ENCODE measurements around the gene DPF3. TPM values are rescaled to one million over a fixed set of nuclear protein-coding genes. Genes with fewer than 3 reads are reported as not detected.

The DPF3 gene
- total RNA-seq, 2 donors from 2014 or later, result 0.78 to 4.0 TPM

DNA sequence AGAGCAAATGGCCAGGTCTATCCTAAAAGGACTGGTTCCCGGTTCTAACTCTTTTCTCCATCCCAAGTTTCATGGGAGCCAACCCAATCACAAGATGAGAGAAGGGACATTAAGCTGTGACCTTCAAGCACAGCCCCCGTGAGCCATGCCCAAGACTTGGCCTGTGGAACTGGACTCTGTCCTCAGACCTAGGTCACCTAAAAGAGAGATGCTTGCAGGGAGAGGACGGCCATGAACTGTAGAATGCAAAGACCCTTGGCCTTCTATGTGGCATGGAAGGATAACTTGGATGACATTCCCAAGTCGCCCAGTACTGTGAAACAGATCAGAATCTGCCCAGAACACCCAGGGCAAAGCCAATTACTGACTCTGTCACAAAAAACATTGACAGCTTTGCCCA, 263.5 kb downstream of the DPF3 start:
- Histone ChIP-seq H3K4me3 (no peak overlapping the region), H3K36me3 (replicated peaks in 1 of 2; ENCODE audit: insufficient read depth in 1 of 2, low read depth in 2 of 2) (no peaks in the 10 kb centered on the region), H3K27me3 (no peaks in the 10 kb centered on the region), H3K9me3 (no peaks in the 10 kb centered on the region), H3K4me1 (no peaks in the 10 kb centered on the region), H3K27ac (no peak overlapping the region)
- DNase-seq (no peak), ATAC-seq (no peak)
- TF ChIP-seq, protein P1, sequence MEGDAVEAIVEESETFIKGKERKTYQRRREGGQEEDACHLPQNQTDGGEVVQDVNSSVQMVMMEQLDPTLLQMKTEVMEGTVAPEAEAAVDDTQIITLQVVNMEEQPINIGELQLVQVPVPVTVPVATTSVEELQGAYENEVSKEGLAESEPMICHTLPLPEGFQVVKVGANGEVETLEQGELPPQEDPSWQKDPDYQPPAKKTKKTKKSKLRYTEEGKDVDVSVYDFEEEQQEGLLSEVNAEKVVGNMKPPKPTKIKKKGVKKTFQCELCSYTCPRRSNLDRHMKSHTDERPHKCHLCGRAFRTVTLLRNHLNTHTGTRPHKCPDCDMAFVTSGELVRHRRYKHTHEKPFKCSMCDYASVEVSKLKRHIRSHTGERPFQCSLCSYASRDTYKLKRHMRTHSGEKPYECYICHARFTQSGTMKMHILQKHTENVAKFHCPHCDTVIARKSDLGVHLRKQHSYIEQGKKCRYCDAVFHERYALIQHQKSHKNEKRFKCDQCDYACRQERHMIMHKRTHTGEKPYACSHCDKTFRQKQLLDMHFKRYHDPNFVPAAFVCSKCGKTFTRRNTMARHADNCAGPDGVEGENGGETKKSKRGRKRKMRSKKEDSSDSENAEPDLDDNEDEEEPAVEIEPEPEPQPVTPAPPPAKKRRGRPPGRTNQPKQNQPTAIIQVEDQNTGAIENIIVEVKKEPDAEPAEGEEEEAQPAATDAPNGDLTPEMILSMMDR (IDR thresholded peaks at IDR 0.05), result no peak
- TF ChIP-seq POLR2A (IDR thresholded peaks at IDR 0.05), result no peak
- intact Hi-C loops (cut with DNase I), result no loop called here
- 68 to 80% methylated on average over 4 of the region's 4 CpGs for WGBS, 2 donors

DNA sequence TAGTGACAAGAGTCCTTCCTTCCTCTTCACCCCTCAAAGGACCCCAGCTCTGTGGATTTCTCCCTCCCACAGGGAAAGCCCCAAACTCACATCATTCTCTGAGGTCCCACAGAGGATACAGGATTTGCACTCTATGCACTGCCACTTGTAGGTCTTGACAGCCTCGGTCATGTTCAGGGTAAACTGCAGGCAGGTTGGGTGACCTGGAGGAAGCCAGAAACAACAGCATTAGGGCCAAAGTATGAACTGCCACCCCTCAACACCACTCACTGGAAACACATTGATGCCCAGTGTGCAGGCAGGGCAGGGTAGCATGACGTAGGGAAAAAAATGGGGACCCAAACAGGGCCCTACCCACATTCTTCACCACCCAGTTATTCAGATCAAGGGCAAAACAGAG, 264.4 kb downstream of the DPF3 start:
- intact Hi-C loops (cut with DNase I), result no loop called here
- H3K27ac ChIP-seq, result no peak overlapping the region
- H3K9me3 ChIP-seq, result no peaks in the 10 kb centered on the region
- DNase-seq, result no peak
- no peak for TF ChIP-seq POLR2A (IDR thresholded peaks at IDR 0.05)
- TF ChIP-seq, protein P1 (IDR thresholded peaks at IDR 0.05), result no peak
- no peaks in the 10 kb centered on the region for H3K36me3 ChIP-seq (replicated peaks in 1 of 2; ENCODE audit: insufficient read depth in 1 of 2, low read depth in 2 of 2)
- no peak for ATAC-seq
- no peak overlapping the region for H3K4me3 ChIP-seq
- 78 to 90% methylated on average over 2 of the region's 2 CpGs for WGBS, 2 donors
- no peaks in the 10 kb centered on the region for H3K27me3 ChIP-seq
- H3K4me1 ChIP-seq, result no peaks in the 10 kb centered on the region

DNA sequence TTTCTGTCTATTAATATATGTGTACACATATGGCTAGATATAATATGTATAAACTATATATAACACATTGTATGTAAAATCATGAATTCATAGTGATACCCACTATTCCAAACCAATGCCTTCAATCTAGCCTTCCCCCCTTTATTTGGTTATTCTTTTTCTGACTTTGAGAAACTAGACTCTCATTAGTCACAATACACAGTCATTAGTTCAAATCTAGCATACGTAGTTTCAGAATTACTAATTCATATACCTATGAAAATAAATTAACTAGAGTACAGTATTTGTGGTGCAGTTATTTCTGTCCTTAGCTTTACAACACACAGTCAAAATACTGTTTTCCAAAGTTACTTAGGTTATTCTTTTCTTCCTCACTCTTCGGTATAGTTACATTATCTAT, 268.2 kb downstream of the DPF3 start:
- Histone ChIP-seq H3K4me3 (no peak overlapping the region), H3K27ac (no peak overlapping the region), H3K9me3 (no peaks in the 10 kb centered on the region), H3K4me1 (no peaks in the 10 kb centered on the region), H3K36me3 (replicated peaks in 1 of 2; ENCODE audit: insufficient read depth in 1 of 2, low read depth in 2 of 2) (no peaks in the 10 kb centered on the region), H3K27me3 (no peaks in the 10 kb centered on the region)
- WGBS, 2 donors, result 92 to 93% methylated on average over 2 of the region's 2 CpGs
- ATAC-seq (no peak), DNase-seq (no peak)
- intact Hi-C loops (cut with DNase I), result no loop called here
- TF ChIP-seq POLR2A (IDR thresholded peaks at IDR 0.05), result no peak

DNA sequence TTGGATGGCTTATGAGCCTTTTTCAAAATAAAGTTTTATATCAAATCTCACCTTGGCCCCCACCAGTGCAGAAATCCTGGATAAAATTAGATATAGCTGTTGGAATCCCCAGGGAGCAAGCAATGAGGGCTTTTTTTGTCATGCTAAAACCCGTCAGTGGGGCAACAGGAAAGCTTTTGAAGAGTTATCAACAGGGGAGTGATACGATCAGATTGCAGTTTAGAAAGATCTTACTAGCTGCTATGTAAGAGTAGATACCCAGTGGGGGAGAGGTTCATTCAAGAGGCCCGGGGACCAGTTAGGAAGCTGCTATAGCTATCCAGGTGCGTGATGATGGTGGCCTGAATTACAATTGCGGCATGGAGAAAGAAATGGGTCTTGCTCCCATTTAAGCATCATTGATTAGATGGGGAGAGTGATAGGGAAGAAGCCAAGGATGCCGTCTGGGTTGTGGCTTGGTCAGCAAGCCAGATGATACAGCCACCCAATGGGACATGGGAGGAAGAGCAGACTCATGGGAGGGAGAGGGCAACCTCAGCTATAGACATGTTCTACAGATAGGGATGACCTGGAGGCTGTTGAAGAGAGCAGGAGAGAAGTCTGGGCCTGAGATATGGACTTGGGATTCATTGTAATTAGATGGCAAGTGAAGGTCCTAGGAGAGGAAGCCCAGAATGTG, 272.4 kb downstream of the DPF3 start:
- Histone ChIP-seq H3K27ac (no peak overlapping the region), H3K4me3 (no peak overlapping the region), H3K9me3 (no peaks in the 10 kb centered on the region), H3K36me3 (replicated peaks in 1 of 2; ENCODE audit: insufficient read depth in 1 of 2, low read depth in 2 of 2) (no peaks in the 10 kb centered on the region), H3K27me3 (no peaks in the 10 kb centered on the region), H3K4me1 (no peaks in the 10 kb centered on the region)
- WGBS, 2 donors, result 79 to 85% methylated on average over 6 of the region's 6 CpGs
- DNase-seq (no peak), ATAC-seq (no peak)
- TF ChIP-seq POLR2A (IDR thresholded peaks at IDR 0.05), result no peak
- TF ChIP-seq, protein P1 (IDR thresholded peaks at IDR 0.05), result no peak
- intact Hi-C loops (cut with DNase I), result no loop called here

DNA sequence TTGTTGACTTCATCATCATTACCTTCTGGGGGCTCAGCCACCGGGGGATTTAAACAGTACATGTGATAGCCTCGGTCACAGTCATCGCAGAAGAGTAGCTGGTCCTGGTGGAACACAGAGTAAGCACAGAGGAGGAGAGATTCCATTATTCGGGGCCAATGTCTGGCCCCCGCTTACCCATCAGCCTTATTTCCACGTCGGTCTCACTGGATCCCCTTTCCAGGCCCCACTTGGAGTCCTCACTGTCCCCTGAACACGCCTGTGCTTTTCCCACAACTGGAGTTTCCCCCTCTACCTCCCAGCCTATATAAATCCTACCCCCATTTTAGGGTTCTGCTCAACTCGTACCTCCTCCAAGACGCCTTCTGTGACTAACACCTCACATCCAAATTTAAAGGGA, 274.0 kb downstream of the DPF3 start:
- H3K4me1 ChIP-seq, result no peaks in the 10 kb centered on the region
- no peaks in the 10 kb centered on the region for H3K27me3 ChIP-seq
- DNase-seq, result no peak
- intact Hi-C loops (cut with DNase I), result no loop called here
- H3K4me3 ChIP-seq, result no peak overlapping the region
- WGBS, 2 donors, result 85 to 90% methylated on average over 10 of the region's 10 CpGs
- no peaks in the 10 kb centered on the region for H3K36me3 ChIP-seq (replicated peaks in 1 of 2; ENCODE audit: insufficient read depth in 1 of 2, low read depth in 2 of 2)
- H3K9me3 ChIP-seq, result no peaks in the 10 kb centered on the region
- ATAC-seq, result no peak
- no peak for TF ChIP-seq POLR2A (IDR thresholded peaks at IDR 0.05)
- TF ChIP-seq, protein P1 (IDR thresholded peaks at IDR 0.05), result no peak
- no peak overlapping the region for H3K27ac ChIP-seq
